OCI-M1 (cell line): ENCODE measurements around the gene INSIG1.

Experiments
- DNase-seq: peaks from one replicate; lab custom pipeline; 2025; lab: John Stamatoyannopoulos, UW

The INSIG1 gene

GRCh38 chr7:155285423-155285822 lies 12.3 kb upstream of the INSIG1 start:
- DNase-seq, result no peak

GRCh38 chr7:155285833-155286232 lies 11.8 kb upstream of the INSIG1 start:
- DNase-seq, result no peak

- DNase-seq, result no peak
Observed at GRCh38 chr7:155286686-155287085, 11.0 kb upstream of the INSIG1 start.

- peak; percentile 11 for DNase-seq
Observed at GRCh38 chr7:155287284-155287935, 10.3 kb upstream of the INSIG1 start.

GRCh38 chr7:155288055-155288454 lies 9.6 kb upstream of the INSIG1 start:
- DNase-seq, result no peak

GRCh38 chr7:155289107-155289506 lies 8.6 kb upstream of the INSIG1 start:
- no peak for DNase-seq

- no peak for DNase-seq
Observed at GRCh38 chr7:155289949-155290501, 7.7 kb upstream of the INSIG1 start.

- DNase-seq, result peak; percentile 14
Observed at GRCh38 chr7:155291045-155291530, 6.6 kb upstream of the INSIG1 start.

- DNase-seq, result no peak
Observed at GRCh38 chr7:155291729-155292128, 5.9 kb upstream of the INSIG1 start.

GRCh38 chr7:155292680-155293226 lies 4.9 kb upstream of the INSIG1 start:
- no peak for DNase-seq

GRCh38 chr7:155293721-155294510 lies 3.8 kb upstream of the INSIG1 start:
- no peak for DNase-seq

GRCh38 chr7:155294511-155294778 lies 3.2 kb upstream of the INSIG1 start:
- no peak for DNase-seq

- no peak for DNase-seq
Observed at GRCh38 chr7:155295511-155295910, 2.2 kb upstream of the INSIG1 start.

- DNase-seq, result no peak
Observed at GRCh38 chr7:155296006-155296787, 1.5 kb upstream of the INSIG1 start.

GRCh38 chr7:155296788-155297516 lies 726 bp upstream of the INSIG1 start:
- peak; percentile 74 for DNase-seq

GRCh38 chr7:155298288-155298833 lies 683 bp downstream of the INSIG1 start:
- DNase-seq, result no peak

GRCh38 chr7:155298834-155299534 lies 1.3 kb downstream of the INSIG1 start:
- peak; percentile 89 for DNase-seq

GRCh38 chr7:155299535-155300202 lies 2.0 kb downstream of the INSIG1 start:
- DNase-seq, result no peak

GRCh38 chr7:155300641-155301452 lies 3.2 kb downstream of the INSIG1 start:
- no peak for DNase-seq
